OCI-LY7 (cell line): Measurements from ENCODE around the gene HS2ST1.

Experiments
- CTCF ChIP-seq: fragments of 200-600 bp; sonication (generic); conservative IDR thresholded peaks from 2 replicates; pipeline ENCODE4 v1.5.1; 2014; ENCODE audit warnings: mild to moderate bottlenecking, antibody characterized with exemption, low read length, moderate library complexity, mixed read lengths
- EZH2phosphoT487 ChIP-seq: fragments of 200-600 bp; sonication (generic); IDR thresholded peaks from 2 replicates; pipeline ENCODE4 v1.6.1; 2018; ENCODE audit warnings: low read depth, borderline replicate concordance, mild to moderate bottlenecking, mixed run types, antibody characterized with exemption, low read length, moderate library complexity, mixed read lengths

GRCh38 chr1:86976664-86977063 lies 62.2 kb downstream of the HS2ST1 start:
- no peak for TF ChIP-seq CTCF
- no peak for TF ChIP-seq EZH2phosphoT487
